NCI-H82 (cell line): ENCODE results near the gene EZH1.
"Not testable (repeated sequence)": the region's sequence is repeated elsewhere in the genome, so short reads cannot be mapped to it uniquely, and the experiment has no call there.

Experiments
- DNase-seq: peaks from one replicate; lab custom pipeline; 2025; lab: John Stamatoyannopoulos, UW

Gene EZH1

GRCh38 chr17:42772945-42773289 is 28.1 kb upstream of the EZH1 start:
- DNase-seq = no peak

GRCh38 chr17:42769964-42770363 is 25.1 kb upstream of the EZH1 start:
- not testable (repeated sequence) for DNase-seq

GRCh38 chr17:42768006-42768405 is 23.2 kb upstream of the EZH1 start:
- DNase-seq = not testable (repeated sequence)

DNA sequence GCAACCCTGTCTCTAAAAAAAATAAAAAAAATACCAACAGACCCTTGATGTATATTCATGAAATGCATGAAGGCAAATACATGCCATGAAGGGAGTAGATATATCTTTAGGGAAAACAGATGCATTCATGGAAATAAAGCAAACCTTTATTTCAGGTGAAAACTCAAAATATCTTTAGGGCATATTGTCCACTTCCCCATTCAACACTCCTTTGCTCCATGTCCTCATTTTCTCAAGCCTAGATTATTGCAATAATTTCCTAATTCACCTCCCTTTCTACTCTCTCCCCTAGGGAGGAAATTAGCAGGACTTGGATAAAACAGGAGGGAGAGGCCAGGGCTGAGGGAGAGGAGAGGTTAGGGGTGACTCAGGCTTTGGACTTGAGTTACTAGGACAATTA is 22.7 kb upstream of the EZH1 start:
- no peak for DNase-seq

DNA sequence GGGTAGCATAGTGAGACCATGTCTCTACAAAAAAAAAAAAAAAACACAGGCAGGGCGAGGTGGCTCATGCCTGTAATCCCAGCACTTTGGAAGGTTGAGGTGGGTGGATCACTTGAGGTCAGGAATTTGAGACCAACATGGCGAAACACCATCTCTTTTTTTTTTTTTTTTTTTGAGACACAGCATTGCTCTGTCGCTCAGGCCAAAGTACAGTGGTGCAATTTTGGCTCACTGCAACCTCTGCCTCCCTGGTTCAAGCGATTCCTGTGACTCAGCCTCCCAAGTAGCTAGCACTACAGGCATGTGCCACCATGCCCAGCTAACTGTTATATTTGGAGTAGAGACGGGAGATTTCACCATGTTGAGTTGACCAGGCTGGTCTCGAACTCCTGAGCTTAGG is 21.3 kb upstream of the EZH1 start:
- no peak for DNase-seq

DNA sequence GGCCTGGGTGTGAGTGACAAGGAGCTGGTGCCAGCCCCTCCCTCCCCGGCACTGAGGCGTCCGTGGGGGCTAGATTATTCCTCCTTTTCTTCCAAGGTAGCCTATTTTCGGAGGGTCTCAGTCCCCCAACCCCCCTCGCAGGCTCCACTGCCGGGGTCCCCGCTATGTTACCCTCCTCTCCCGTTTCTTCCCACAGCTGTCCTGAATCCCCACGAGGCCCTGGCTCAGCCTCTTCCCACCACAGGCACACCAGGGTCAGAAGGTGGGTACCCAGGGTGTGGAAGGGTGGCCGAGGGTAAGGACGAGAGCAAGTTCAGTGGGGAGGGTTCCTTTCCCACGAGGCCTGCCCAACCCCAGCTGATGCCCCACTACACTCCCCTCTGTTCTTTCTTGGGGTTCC is 16.8 kb upstream of the EZH1 start:
- no peak for DNase-seq

DNA sequence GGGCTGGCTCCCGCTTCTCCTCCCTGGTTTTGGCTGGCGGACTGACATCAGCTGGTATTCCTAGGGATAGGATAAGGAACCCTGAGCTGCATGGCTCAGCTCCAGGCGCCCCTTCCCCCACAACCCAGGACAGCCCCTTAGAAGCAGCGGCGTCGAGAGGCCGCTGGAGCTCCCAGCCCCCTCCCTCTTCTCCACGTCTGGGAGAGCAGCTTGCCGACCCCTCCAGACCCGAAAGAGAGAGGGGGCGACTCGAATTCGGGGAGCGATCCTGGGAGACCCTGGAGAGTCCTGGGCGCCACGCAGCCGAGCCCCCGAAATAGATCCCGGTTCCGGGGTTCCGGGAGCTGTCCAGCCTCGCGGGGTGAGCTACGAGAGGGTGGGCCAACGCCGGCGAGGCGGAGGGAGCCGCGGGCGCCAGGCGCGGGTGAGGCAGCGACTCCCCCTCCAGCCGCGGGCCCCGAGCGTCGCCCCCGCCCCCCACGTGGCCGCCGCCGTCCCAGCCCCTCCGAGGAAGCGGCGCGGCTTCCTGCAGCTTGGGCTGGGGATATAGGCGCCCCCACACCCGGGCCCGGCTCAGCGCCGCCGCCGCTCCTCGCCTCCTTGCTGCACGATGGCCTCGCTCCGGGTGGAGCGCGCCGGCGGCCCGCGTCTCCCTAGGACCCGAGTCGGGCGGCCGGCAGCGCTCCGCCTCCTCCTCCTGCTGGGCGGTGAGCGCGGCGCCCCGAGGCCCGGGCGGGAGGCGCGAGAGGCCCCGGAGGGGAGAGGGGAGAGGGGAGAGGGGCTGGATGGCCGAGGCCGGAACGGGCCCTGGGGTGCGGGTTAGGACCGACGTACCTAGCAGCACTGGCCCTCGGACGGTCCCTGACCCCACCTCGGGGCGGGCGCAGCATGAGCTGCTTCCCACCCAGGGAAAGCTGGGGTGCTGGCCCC is 16.1 kb upstream of the EZH1 start, which contains the start of gene RAMP2:
Gene RAMP2, plus strand, starts transcription at position 576 of the 930 bp plus-strand sequence. Its CDS starts 35 bp downstream, at position 611.
- peak; percentile 73 for DNase-seq

DNA sequence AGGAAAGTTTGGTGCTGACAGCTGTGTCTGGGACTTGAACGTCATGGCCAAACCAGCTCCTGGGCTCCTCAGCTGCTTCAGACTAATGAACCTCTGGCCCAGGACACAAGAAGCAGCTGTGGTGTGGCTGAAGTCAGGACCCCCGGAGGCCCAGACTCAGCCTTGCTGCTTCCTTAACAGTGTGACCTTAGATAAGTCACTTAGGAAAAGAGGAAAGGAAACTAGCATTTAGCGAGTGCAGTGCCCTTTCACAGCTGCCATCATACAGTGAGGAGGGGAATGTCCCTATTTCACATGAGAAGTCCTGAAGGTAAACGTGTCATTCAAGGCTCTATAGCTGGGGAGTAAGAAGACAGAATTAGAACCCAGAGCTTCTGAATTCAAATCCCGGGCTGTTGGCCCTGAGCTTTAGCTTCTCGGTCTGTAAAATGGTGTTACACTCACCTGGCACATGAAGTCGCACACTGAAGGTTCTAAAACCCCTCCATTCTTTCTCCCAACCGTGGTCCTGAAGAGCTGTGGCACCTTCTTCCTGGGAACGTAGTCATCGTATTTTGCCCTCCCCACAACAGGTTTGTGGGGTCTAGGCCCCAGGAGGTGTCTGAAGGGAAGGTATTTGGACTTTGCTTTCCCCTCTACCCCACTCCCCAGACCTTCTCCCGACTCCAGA is 15.3 kb upstream of the EZH1 start:
- no peak for DNase-seq

DNA sequence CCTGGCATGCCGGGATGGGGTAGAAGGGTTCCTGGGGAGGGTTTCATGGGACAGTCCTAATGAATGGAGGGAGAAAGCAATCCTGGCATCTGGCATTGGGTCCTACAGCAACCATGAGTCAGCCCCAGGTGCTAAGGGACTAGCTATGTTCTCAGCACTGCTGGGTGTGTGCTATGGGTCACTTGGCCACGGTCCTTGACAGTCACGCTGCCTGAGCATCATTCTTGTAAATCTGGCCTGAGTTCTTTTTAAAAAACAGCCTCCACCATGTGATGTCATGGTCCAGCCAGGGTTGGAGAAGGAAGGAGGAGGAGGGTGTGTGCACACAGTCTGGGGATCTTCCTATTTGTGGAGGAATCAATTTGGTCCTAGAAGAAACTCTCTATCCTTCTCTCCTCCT is 9.9 kb upstream of the EZH1 start:
- no peak for DNase-seq

- no peak for DNase-seq
Measured at GRCh38 chr17:42751628-42752027, 6.8 kb upstream of the EZH1 start.

DNA sequence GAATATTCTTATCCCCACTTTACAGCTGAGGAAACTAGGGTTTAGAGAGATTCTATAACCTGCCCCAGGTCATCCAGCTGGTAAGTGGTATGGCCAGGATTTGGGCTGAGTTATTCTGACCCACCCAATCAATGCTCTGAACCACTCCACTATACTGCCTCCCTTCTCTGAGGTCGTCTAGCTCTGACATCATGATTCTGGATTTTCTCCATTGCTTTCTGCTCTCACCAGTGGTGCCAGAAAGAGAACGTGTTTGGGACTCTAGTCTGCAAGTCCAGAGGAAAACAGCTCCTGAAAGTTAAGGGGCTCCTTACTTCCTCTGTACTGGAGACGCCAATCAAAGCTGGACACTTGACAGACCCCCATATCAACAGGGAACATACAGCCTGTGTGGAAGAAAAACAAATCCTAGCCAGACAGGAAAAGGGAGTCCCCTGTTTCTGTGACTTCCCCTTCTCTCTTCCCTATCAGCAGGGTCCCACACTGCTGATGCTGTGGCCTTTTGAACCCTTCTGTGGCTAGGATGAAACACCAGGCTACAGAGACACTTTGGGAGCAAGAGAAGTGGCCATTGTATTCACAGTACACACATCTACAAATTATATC is 6.0 kb upstream of the EZH1 start:
- DNase-seq = no peak

DNA sequence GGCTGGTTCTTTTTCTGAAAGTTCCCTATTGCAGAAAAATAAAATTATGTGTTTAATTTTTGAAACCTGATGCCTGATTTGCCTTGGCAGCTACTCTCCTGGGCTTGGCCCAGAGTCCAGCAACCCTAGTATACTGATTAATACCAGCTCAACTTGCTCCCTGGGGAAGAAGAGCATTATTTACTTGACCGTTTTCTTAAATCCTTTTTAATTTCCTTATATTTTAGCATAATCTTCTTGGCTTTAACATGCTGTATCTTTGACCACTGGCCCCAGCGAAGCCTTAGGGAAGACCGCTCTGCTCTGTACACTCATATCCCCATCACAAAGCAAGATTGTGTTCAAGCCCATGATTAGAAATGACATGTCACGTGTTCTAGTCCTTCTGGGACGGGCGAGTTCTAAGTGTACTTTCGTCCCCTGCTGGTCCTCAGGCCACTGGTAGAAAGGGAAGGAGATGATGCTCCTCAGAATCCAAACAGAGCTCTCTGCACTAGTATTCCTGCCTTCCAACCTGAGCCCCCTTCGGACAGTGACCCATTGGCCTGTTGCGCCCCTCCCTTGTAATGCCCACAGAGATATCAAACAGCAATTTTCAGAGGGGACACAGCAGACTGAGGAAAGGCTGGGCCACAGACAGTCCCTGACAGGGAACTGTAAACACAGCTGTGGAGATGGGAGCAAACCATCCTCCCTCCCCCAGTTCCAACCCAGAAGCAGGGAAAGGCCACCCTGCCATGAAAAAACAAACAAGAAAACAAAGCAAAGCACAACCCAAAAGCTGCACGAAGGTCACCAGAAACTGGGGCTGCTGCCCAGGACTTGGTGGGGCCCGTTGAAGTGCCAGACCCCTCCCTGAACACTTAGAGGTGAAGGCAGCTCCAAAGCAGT is 4.3 kb upstream of the EZH1 start:
- no peak for DNase-seq

- no peak for DNase-seq
Measured at GRCh38 chr17:42748202-42748907, 3.5 kb upstream of the EZH1 start.

GRCh38 chr17:42744283-42744805 is 496 bp downstream of the EZH1 start:
- peak; percentile 94 for DNase-seq

- peak; percentile 67 for DNase-seq
Measured at GRCh38 chr17:42743595-42744282, 1.1 kb downstream of the EZH1 start.

- not testable (repeated sequence) for DNase-seq
Measured at GRCh38 chr17:42742916-42743315, 1.9 kb downstream of the EZH1 start.

DNA sequence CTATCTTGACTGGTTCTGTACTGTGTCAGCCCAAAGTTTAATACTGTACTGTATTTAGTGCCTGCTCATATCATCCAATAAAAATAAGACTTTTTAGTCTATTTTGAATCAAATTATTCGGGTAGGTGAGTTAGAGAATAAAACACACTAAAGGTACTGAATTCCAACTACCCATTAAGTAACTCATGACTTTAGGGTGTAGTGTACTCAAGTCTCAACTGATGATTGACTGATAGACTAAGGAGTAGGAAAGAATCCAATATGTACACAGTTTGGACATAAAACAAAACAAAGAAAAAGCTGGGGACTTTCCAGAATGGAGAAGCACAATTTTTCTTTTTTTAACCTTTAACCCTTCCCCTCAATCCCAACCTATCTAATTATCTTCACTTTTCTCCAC is 4.1 kb downstream of the EZH1 start:
- DNase-seq = no peak

GRCh38 chr17:42725143-42725542 is 19.7 kb downstream of the EZH1 start:
- no peak for DNase-seq

GRCh38 chr17:42723636-42724035 is 21.2 kb downstream of the EZH1 start:
- no peak for DNase-seq

- peak; percentile 86 for DNase-seq
Measured at GRCh38 chr17:42720996-42721583, 23.8 kb downstream of the EZH1 start.
